H1 (cell line): Measurements from ENCODE around the gene CRISPLD2.

ENCODE experiments used
- BACH1 ChIP-seq: IDR thresholded peaks from 2 replicates; pipeline ENCODE4 v1.6.1; 2012; ENCODE audit warnings: low read length, improper control_type of control experiment
- EP300 ChIP-seq, 2 experiments: IDR thresholded peaks; 1 replicate in 1 of 2; 2 replicates in 1 of 2; pipeline ENCODE4 v1.6.1; 2011 to 2012; ENCODE audit warnings: low read depth in 2 of 2, low read length in 2 of 2, mild to moderate bottlenecking in 2 of 2, borderline replicate concordance in 1 of 2, inconsistent platforms in 1 of 2, moderate library complexity in 1 of 2
- EZH2 ChIP-seq: fragments of 200-600 bp; sonication (generic); IDR thresholded peaks from 2 replicates; pipeline ENCODE4 v1.7.1; 2012; ENCODE audit warnings: low read depth, mild to moderate bottlenecking, moderate library complexity, low read length, inconsistent platforms; ENCODE audit not compliant: severe bottlenecking
- HDAC2 ChIP-seq, 2 experiments: fragments of 300-600 bp in 1 of 2; sonication (generic) in 1 of 2; IDR thresholded peaks; 2 replicates each; pipeline ENCODE4 v1.6.1; 2011 to 2012; ENCODE audit warnings: low read depth in 2 of 2, low read length in 2 of 2, mild to moderate bottlenecking in 2 of 2, moderate library complexity in 2 of 2, borderline replicate concordance in 1 of 2, inconsistent platforms in 1 of 2
- HDAC6 ChIP-seq: IDR thresholded peaks from one replicate; pipeline ENCODE4 v1.7.1; 2012; ENCODE audit warnings: low read depth, mild to moderate bottlenecking, inconsistent platforms, low read length, moderate library complexity
- MAFK ChIP-seq: IDR thresholded peaks from 2 replicates; pipeline ENCODE4 v1.6.1; 2012; ENCODE audit warnings: low read depth, mild to moderate bottlenecking, improper control_type of control experiment, low read length
- POLR2AphosphoS5 ChIP-seq: IDR thresholded peaks from 2 replicates; pipeline ENCODE4 v1.6.1; 2011; ENCODE audit warnings: low read depth, low read length
- RAD21 ChIP-seq, 2 experiments: IDR thresholded peaks in 1 of 2; conservative IDR thresholded peaks in 1 of 2; 2 replicates each; pipeline ENCODE4 v1.6.1; 2011; ENCODE audit warnings: low read depth in 2 of 2, low read length in 2 of 2, improper control_type of control experiment in 1 of 2, inconsistent platforms in 1 of 2, mild to moderate bottlenecking in 1 of 2, moderate library complexity in 1 of 2
- RFX5 ChIP-seq: IDR thresholded peaks from 2 replicates; pipeline ENCODE4 v1.6.1; 2011; ENCODE audit warnings: low read depth, low read length, improper control_type of control experiment, borderline replicate concordance
- SIN3A ChIP-seq, 2 experiments: IDR thresholded peaks in 1 of 2; conservative IDR thresholded peaks in 1 of 2; 2 replicates each; pipeline ENCODE4 v1.6.1; 2011 to 2012; ENCODE audit warnings: low read length in 2 of 2, improper control_type of control experiment in 1 of 2, low read depth in 1 of 2, mild to moderate bottlenecking in 1 of 2
- SUZ12 ChIP-seq: fragments of 200-600 bp; sonication (generic); IDR thresholded peaks from 2 replicates; pipeline ENCODE4 v1.6.1; 2012; ENCODE audit warnings: mild to moderate bottlenecking, inconsistent platforms, low read length, moderate library complexity, mixed read lengths
- TAF1 ChIP-seq: IDR thresholded peaks from 2 replicates; pipeline ENCODE4 v1.6.1; 2011; ENCODE audit warnings: mild to moderate bottlenecking, low read depth, low read length
- TF ChIP-seq, protein P1 (sequence below), 3 experiments: IDR thresholded peaks; 1 replicate in 2 of 3; 2 replicates in 1 of 3; pipeline versions ENCODE4 v1.5.1 to v1.6.1; 2011; ENCODE audit warnings: low read length in 3 of 3, mild to moderate bottlenecking in 3 of 3, inconsistent platforms in 2 of 3, low read depth in 1 of 3, moderate library complexity in 1 of 3; ENCODE audit not compliant: insufficient read depth in 1 of 3; ENCODE audit errors: control extremely low read depth in 1 of 3

DNA sequence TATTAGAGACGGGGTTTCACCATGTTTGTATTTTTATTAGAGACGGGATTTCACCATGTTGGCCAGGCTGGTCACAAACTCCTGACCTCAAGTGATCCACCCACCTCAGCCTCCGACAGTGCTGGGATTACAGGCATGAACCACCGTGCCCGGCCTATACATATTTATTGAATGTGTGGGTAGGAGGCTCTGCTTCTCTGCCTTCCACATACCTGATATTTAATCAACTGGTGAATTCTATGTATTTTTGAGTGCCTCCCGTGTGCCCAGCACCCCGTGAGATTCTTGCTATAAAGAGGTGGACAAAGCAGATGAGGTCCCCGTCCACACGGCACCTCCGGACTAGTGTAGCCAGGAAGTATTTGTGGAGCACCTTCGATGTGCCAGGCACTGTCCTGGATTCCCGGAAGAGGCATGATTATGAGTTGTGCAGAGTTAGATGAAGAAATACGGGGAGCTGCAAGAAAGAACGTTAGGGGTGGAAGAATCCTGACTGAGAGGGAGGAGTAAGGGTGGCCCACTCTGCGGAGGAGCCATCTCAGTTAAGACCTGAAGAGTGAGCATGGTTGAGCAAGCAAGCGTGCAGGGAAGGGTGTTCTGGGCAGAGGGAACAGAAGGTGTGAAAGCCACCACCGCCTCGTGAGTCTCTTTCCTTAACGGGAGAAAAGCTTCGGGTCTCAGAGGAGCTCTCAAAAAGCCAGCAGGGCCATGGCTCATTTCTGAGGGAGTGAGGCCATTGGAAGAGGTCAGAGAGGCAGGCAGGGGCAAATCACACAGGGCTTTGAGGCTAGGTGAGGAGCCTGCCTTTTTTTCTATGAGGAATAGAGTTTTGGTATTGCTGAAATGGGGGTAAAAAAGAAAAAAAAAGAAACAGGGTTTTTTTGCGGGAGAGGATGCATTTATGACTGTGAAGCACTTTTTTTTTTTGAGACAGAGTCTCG lies 21.2 kb downstream of the CRISPLD2 start:
- TF ChIP-seq HDAC6 (no peak), HDAC2 (IDR thresholded peaks at IDR 0.05; ENCODE audit: borderline replicate concordance in 1 of 2, low read depth in 2 of 2, low read length in 2 of 2) (no peak), RFX5 (no peak), EZH2 (no peak), POLR2AphosphoS5 (no peak), BACH1 (no peak), MAFK (no peak), EP300 (IDR thresholded peaks at IDR 0.05; ENCODE audit: borderline replicate concordance in 1 of 2, low read depth in 2 of 2, low read length in 2 of 2) (no peak), TAF1 (no peak), RAD21 (IDR thresholded peaks at IDR 0.05 in 1 of 2, conservative IDR thresholded peaks at IDR 0.05 in 1 of 2; ENCODE audit: low read depth in 2 of 2, low read length in 2 of 2) (no peak), SIN3A (conservative IDR thresholded peaks at IDR 0.05 in 1 of 2, IDR thresholded peaks at IDR 0.05 in 1 of 2; ENCODE audit: low read depth in 1 of 2, low read length in 2 of 2) (no peak), SUZ12 (no peak)
- TF ChIP-seq, protein P1, sequence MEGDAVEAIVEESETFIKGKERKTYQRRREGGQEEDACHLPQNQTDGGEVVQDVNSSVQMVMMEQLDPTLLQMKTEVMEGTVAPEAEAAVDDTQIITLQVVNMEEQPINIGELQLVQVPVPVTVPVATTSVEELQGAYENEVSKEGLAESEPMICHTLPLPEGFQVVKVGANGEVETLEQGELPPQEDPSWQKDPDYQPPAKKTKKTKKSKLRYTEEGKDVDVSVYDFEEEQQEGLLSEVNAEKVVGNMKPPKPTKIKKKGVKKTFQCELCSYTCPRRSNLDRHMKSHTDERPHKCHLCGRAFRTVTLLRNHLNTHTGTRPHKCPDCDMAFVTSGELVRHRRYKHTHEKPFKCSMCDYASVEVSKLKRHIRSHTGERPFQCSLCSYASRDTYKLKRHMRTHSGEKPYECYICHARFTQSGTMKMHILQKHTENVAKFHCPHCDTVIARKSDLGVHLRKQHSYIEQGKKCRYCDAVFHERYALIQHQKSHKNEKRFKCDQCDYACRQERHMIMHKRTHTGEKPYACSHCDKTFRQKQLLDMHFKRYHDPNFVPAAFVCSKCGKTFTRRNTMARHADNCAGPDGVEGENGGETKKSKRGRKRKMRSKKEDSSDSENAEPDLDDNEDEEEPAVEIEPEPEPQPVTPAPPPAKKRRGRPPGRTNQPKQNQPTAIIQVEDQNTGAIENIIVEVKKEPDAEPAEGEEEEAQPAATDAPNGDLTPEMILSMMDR (IDR thresholded peaks at IDR 0.05; ENCODE audit: control extremely low read depth in 1 of 3, insufficient read depth in 1 of 3, low read depth in 1 of 3, low read length in 3 of 3), result no peak
